DND-41 (cell line): ENCODE data around the gene URB1.

Experiments used
- ATAC-seq: fragments of 200-7000 bp; cut with Tn5 transposase; 3 replicates; pipeline ENCODE4 v1.9.1; 2021; ENCODE audit warnings: low read depth; ENCODE audit not compliant: insufficient read depth
- DNase-seq: peaks from one replicate; pipeline ENCODE4 v3.0.0-alpha.2; 2020
- H2AFZ ChIP-seq: 2 replicates; pipeline ENCODE4 v1.6.0; 2012; ENCODE audit warnings: low read depth, low read length
- H3K27ac ChIP-seq: 2 replicates; pipeline ENCODE4 v1.5.1; 2012; ENCODE audit warnings: low read length, inconsistent platforms
- H3K27me3 ChIP-seq: fragments of 200-600 bp; sonication (generic); 2 replicates; pipeline ENCODE4 v1.6.0; 2012; ENCODE audit warnings: low read length, mild to moderate bottlenecking, inconsistent platforms; ENCODE audit not compliant: insufficient read depth, poor library complexity
- H3K36me3 ChIP-seq: 2 replicates; pipeline ENCODE4 v1.5.1; 2012; ENCODE audit warnings: low read length, inconsistent platforms; ENCODE audit not compliant: insufficient read depth
- H3K4me1 ChIP-seq: 2 replicates; pipeline ENCODE4 v1.5.1; 2012; ENCODE audit warnings: mild to moderate bottlenecking, low read length; ENCODE audit not compliant: insufficient read depth
- H3K4me2 ChIP-seq: 2 replicates; pipeline ENCODE4 v1.6.0; 2012; ENCODE audit warnings: mild to moderate bottlenecking, moderate library complexity, low read length, inconsistent platforms; ENCODE audit not compliant: insufficient read depth
- H3K4me3 ChIP-seq, 2 experiments: fragments of 200-600 bp in 1 of 2; shearing (Covaris generic) in 1 of 2; 2 replicates each; pipeline ENCODE4 v1.5.1; 2012 to 2016; ENCODE audit warnings: inconsistent platforms in 2 of 2, low read length in 2 of 2, mild to moderate bottlenecking in 2 of 2, low read depth in 1 of 2, moderate library complexity in 1 of 2
- H3K79me2 ChIP-seq: 2 replicates; pipeline ENCODE4 v1.6.0; 2012; ENCODE audit warnings: low read length, inconsistent platforms; ENCODE audit not compliant: insufficient read depth
- H3K9ac ChIP-seq: 2 replicates; pipeline ENCODE4 v1.6.0; 2012; ENCODE audit warnings: low read depth, mild to moderate bottlenecking, inconsistent platforms, low read length, moderate library complexity
- H3K9me3 ChIP-seq: 2 replicates; pipeline ENCODE4 v1.5.1; 2012; ENCODE audit warnings: low read length, moderate library complexity, mild to moderate bottlenecking, inconsistent platforms; ENCODE audit not compliant: insufficient read depth, severe bottlenecking
- H4K20me1 ChIP-seq: 2 replicates; pipeline ENCODE4 v1.6.0; 2012; ENCODE audit warnings: low read length; ENCODE audit not compliant: insufficient read depth
- EZH2 ChIP-seq: IDR thresholded peaks from 3 replicates; pipeline ENCODE4 v1.6.1; 2012; ENCODE audit warnings: borderline replicate concordance, low read depth, mild to moderate bottlenecking, moderate library complexity, low read length, inconsistent platforms; ENCODE audit not compliant: severe bottlenecking
- TF ChIP-seq, protein P1 (sequence below): IDR thresholded peaks from 2 replicates; pipeline ENCODE4 v1.5.1; 2012; ENCODE audit warnings: borderline replicate concordance, low read length, moderate library complexity, mild to moderate bottlenecking; ENCODE audit not compliant: poor library complexity, severe bottlenecking; ENCODE audit errors: extremely low read depth

Gene URB1

DNA sequence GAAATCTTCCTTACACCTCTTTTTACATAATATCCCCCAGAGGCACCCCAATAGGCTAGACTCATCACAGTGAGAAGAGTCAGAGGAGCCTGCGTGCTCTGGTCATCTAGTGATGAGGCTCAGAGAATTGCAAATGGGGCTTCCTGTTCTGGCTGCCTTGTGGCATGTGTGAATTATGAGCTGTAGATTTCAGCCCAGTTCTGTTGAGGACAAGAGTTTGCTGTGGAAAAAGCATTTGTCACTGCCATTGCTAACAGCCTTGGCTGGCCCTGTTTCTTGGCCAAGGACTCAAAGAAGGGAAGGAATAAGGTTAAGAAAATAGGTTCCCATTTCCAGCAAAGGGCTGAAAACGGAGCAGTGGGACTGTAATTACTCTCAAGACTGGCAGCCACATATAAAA, 63.5 kb downstream of the URB1 start:
- Histone ChIP-seq H2AFZ (no peak overlapping the region), H3K9me3 (no peaks in the 10 kb centered on the region), H3K27me3 (no peaks in the 10 kb centered on the region), H3K4me3 (no peak overlapping the region), H3K9ac (no peak overlapping the region), H3K4me1 (no peaks in the 10 kb centered on the region), H3K4me2 (no peak overlapping the region), H3K79me2 (no peaks in the 10 kb centered on the region), H3K27ac (no peak overlapping the region), H3K36me3 (peaks cover 91% of the 10 kb centered on the region), H4K20me1 (0 out of 2 replicates have a peak, but pooled peaks cover 5% of the 10 kb centered on the region)
- ATAC-seq, result no peak
- TF ChIP-seq, protein P1, sequence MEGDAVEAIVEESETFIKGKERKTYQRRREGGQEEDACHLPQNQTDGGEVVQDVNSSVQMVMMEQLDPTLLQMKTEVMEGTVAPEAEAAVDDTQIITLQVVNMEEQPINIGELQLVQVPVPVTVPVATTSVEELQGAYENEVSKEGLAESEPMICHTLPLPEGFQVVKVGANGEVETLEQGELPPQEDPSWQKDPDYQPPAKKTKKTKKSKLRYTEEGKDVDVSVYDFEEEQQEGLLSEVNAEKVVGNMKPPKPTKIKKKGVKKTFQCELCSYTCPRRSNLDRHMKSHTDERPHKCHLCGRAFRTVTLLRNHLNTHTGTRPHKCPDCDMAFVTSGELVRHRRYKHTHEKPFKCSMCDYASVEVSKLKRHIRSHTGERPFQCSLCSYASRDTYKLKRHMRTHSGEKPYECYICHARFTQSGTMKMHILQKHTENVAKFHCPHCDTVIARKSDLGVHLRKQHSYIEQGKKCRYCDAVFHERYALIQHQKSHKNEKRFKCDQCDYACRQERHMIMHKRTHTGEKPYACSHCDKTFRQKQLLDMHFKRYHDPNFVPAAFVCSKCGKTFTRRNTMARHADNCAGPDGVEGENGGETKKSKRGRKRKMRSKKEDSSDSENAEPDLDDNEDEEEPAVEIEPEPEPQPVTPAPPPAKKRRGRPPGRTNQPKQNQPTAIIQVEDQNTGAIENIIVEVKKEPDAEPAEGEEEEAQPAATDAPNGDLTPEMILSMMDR, result no peak
- no peak for TF ChIP-seq EZH2
- DNase-seq, result no peak

DNA sequence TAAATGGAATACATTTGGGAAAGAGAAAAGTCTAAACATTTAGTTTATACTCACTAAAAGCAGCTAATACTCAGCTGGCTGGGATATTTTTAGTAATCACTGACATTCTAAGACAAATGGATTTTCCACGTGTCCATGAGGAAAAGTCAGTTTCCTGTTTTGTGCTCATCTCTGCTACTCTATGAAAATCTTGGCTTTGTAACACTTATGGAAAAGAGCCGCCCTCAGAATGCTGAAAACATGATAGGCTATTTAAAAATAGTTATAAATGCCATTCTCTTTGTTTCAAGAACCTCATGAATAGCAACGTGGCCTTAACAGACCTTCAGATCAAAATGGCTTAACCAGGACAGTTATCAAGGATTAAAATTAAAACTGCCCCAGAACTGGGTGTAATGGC, 64.2 kb downstream of the URB1 start:
- Histone ChIP-seq H2AFZ (no peak overlapping the region), H3K79me2 (no peaks in the 10 kb centered on the region), H3K27me3 (no peaks in the 10 kb centered on the region), H4K20me1 (0 out of 2 replicates have a peak, but pooled peaks cover 5% of the 10 kb centered on the region), H3K4me1 (no peaks in the 10 kb centered on the region), H3K36me3 (peaks cover 91% of the 10 kb centered on the region), H3K4me3 (no peak overlapping the region), H3K9ac (no peak overlapping the region), H3K4me2 (no peak overlapping the region), H3K27ac (no peak overlapping the region), H3K9me3 (no peaks in the 10 kb centered on the region)
- TF ChIP-seq, protein P1, result no peak
- TF ChIP-seq EZH2, result no peak
- DNase-seq (no peak), ATAC-seq (no peak)

DNA sequence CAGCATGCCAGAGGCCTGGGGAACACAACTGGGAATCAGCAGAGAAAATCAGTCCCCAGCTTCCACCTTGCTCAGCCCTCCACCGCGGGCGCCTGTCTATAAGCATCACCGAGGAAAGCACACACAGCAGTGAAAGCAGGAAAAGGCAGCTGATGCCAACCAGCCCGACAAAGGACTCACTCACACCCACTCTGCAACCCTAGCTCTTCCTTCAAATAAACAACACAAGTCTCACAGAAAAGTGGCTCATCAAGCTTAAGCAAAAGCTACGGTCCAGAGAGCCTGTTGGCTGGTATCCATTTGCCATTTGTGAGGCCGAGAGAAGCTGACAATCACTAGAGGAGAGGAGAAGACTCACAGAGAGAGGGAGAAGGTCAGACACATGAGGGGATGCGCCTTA, 67.1 kb downstream of the URB1 start:
- Histone ChIP-seq H3K9ac (no peak overlapping the region), H3K36me3 (peaks cover 91% of the 10 kb centered on the region), H3K27me3 (no peaks in the 10 kb centered on the region), H3K4me3 (no peak overlapping the region), H3K4me1 (no peaks in the 10 kb centered on the region), H3K4me2 (no peak overlapping the region), H3K27ac (no peak overlapping the region), H3K9me3 (no peaks in the 10 kb centered on the region), H2AFZ (no peak overlapping the region), H4K20me1 (peaks cover 4% of the 10 kb centered on the region; the same call in 1 of the 2 replicates), H3K79me2 (no peaks in the 10 kb centered on the region)
- DNase-seq (no peak), ATAC-seq (no peak)
- TF ChIP-seq, protein P1, result no peak
- no peak for TF ChIP-seq EZH2

DNA sequence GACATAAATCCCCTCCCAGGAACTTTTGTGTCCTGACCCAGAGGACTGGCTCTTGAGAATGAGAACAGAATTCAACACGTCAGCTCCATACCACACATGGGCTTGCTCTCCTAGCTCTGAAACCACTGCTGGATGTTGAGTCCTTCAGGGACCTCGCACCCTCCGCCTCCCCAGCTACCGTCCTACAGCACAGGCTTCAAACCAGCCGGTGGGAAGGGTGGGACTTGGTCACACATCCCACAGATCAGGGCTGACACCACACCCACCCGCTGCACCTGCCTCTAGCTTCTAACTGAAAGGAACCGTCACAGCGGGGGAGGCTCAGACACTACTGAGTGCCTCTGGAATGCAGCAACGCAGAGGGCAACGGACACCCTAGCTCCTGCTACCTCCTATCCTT, 70.1 kb downstream of the URB1 start:
- H3K9me3 ChIP-seq, result no peaks in the 10 kb centered on the region
- H3K27me3 ChIP-seq, result no peaks in the 10 kb centered on the region
- H3K27ac ChIP-seq, result no peak overlapping the region
- H3K4me2 ChIP-seq, result no peak overlapping the region
- DNase-seq (no peak), ATAC-seq (no peak)
- TF ChIP-seq EZH2, result no peak
- TF ChIP-seq, protein P1, result no peak
- no peaks in the 10 kb centered on the region for H3K4me1 ChIP-seq
- peaks cover 4% of the 10 kb centered on the region; the same call in 1 of the 2 replicates for H4K20me1 ChIP-seq
- no peak overlapping the region for H2AFZ ChIP-seq
- no peaks in the 10 kb centered on the region for H3K79me2 ChIP-seq
- H3K4me3 ChIP-seq, result no peak overlapping the region
- no peak overlapping the region for H3K9ac ChIP-seq
- peaks cover 95% of the 10 kb centered on the region for H3K36me3 ChIP-seq
